Epidermal melanocyte (primary cell): ENCODE data around the gene RASL12.
"Not testable (repeated sequence)": the region's sequence is repeated elsewhere in the genome, so short reads cannot be mapped to it uniquely, and the experiment has no call there.

Source experiments
- DNase-seq: peaks from one replicate; pipeline ENCODE4 v3.0.0; 2011; ENCODE audit warnings: low spot score; ENCODE audit not compliant: insufficient read length

The RASL12 gene, protein sequence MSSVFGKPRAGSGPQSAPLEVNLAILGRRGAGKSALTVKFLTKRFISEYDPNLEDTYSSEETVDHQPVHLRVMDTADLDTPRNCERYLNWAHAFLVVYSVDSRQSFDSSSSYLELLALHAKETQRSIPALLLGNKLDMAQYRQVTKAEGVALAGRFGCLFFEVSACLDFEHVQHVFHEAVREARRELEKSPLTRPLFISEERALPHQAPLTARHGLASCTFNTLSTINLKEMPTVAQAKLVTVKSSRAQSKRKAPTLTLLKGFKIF

GRCh38 chr15:65067645-65068402 lies at the start of gene RASL12:
RASL12 (minus strand) TSS chr15:65067991; CDS start chr15:65067835, 156 bp downstream.
- DNase-seq: no peak

DNA sequence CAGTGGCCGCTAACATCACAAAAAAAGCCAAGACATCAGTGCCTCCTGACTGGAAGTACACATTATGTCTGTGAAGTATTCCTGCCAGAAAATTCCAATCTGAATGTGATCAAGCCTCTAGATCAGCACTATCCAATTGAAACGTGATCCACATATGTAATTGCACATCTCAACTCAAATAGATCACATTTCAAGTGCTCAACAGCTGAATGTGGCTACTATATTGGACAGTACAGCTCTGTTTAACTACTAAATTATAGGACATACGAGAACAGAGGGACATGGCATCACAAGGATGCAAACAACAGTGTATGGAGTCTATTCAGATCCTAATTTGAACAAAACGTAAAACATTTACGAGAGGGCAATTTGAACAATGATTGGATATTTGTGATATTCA lies 47.8 kb upstream of the RASL12 start:
- DNase-seq: no peak

DNA sequence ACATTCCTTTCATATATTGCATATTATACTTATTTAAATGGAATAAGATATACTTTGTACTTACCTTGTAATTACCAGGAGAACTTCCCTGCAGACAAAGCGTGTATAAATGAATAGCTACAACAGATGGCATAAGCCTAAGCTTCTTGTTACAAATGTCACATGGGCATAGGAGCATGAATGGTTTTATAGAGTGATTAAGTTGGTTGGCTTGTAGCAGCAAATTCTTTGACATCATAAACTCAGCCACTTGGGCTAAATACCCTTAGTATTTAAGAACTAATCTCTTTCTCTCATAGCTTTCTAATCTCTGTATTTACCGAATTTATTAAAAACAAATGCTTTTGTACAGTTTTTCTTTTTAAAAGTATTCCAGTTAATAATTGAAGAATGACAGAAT lies 47.3 kb upstream of the RASL12 start, which contains the start of gene UBAP1L:
Gene UBAP1L, minus strand, starts transcription at position 115 of the 400 bp plus-strand sequence. CDS start 8,985 bp downstream, outside the sequence.
- no peak for DNase-seq

DNA sequence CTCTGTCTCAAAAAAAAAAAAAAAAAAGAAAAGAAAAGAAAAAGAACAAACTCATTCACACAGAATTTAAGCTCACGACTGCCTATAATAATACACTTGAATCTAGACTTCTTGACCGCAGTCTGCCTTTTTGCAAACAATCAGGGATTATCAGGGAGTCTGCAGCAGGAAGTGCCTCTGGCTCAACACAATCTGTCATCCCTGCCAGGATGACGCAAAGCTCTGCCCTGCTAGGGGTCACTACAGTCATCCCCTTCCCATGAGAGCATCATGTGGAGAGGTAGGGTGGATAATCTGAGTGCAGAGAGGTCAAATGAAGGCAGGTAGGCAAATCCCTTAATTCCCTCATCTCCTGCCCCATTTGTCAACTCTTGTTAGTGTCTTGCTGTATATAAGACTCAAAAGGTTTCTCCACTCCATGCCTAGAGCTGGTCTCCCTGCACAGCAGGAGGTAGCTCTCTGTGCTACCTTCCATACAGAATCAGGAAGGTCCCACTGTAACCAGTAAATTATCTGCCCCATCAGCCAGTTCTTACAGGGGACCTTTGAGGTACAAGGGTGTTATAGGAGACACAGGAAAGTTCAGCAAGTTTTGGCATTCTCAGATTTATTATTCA lies 43.0 kb upstream of the RASL12 start:
- no peak for DNase-seq

- DNase-seq: no peak
These were observed 38.3 kb upstream of the RASL12 start for GRCh38 chr15:65106011-65106590.

DNA sequence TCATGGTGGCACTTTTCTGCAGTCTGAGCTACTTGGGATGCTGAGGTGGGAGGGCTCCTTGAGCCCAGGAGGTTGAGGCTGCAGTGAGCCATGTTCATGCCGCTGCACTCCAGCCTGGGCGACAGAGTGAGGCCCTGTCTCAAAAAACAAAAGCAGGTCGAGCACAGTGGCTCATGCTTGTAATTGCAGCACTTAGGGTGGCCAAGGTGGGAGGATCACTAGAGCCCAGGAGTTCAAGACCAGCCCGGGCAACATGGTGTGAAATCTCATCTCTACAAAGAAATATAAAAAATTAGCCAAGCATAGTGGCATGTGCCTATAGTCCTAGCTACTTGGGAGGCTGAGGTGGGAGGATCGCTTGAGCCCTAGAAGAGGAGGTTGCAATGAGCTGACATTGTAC lies 37.2 kb upstream of the RASL12 start:
- no peak for DNase-seq

GRCh38 chr15:65102912-65103311 lies 35.1 kb upstream of the RASL12 start:
- DNase-seq: no peak

- no peak for DNase-seq
These were observed 34.3 kb upstream of the RASL12 start for GRCh38 chr15:65101891-65102708.

- peak; percentile 55 for DNase-seq
These were observed 33.7 kb upstream of the RASL12 start for GRCh38 chr15:65101411-65101890.

GRCh38 chr15:65100442-65100841 lies 32.7 kb upstream of the RASL12 start:
- DNase-seq: no peak

GRCh38 chr15:65099801-65100200 lies 32.0 kb upstream of the RASL12 start:
- DNase-seq: not testable (repeated sequence)

- no peak for DNase-seq
These were observed 31.5 kb upstream of the RASL12 start for GRCh38 chr15:65099336-65099735.

DNA sequence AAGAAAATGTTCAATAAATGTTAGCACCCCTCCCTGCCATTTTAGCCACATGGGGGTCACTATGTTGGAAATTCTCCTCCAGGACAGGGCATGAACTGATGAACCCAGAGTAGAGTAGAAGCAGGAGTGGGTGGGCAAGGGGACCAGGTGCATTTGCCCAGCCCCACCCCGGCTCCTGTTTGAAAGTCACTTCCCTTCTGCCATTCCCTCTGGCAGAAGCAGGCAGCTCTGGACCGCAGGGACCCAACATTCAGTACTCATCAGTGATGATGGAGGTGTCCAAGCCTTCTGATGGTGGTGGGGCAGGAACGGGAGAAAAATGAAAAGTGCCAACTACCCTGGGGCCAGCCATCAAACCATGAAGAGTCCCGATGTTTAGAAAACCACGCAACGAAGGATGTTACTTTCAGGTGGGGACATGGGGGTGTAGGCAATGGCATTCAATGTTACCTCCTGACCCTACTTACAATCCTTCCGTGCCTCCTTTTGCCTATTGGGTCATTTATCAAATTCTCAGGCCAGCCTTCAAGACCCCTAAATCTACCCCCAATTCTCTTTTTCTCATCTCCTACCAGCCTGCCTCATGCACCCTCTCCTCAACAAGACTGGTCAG lies 30.0 kb upstream of the RASL12 start:
- DNase-seq: no peak

DNA sequence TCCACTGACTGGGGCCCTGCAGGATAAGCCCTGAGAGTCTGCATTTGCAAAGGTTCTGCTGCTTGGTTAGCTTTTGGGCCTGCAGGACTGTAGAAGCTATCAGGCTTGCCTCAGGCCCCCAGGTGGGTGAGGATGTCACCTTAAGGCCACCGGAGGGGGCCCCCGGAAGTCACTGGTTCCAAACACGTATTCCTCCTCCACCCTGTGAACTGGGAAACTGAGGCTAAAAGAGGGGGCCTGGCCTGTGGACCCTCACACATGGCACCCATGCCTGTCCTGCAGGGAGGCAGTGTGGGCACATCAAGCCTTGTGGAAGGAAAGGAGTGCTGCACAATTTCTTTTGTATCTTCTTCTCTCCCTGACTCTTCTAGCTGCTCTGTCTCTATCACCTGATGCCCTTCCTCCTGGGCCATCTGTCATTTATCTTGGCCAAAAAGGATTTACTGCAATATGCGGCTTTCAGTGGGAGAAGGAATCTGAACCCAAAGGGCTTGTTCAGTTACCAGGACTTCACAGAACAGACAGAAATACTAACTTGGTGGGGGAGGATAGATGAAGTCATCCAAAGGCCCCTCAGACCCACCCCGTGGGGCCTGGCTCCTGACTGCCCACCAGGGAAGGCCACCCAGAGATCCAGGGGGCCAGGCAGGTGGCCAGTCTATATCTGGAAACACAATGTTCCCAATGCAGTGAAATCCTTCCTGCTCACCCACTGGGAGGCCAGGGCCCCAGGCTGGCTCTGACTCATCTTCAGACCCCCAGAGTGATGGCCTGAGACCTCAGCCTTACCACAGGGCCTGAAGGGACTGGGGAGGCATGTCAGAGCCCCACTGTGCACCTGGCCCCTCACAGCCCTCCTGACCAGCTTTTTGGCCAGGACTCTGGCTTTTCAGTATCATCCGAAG lies 28.9 kb upstream of the RASL12 start:
- no peak for DNase-seq

- no peak for DNase-seq
These were observed 27.9 kb upstream of the RASL12 start for GRCh38 chr15:65095747-65096104.

- DNase-seq: no peak
These were observed 27.4 kb upstream of the RASL12 start for GRCh38 chr15:65095011-65095746.

GRCh38 chr15:65094294-65094995 lies 26.7 kb upstream of the RASL12 start:
- DNase-seq: no peak

GRCh38 chr15:65093793-65094170 lies 26.0 kb upstream of the RASL12 start:
- DNase-seq: not testable (repeated sequence)
